GM19239 (cell line): ENCODE data around the gene TNKS2.
"Not testable (repeated sequence)": the region's sequence is repeated elsewhere in the genome, so short reads cannot be mapped to it uniquely, and the experiment has no call there.

Source experiments
- DNase-seq: peaks from one replicate; pipeline ENCODE4 v3.0.0; 2011; ENCODE audit warnings: low spot score; ENCODE audit not compliant: insufficient read length
- FAIRE-seq: peaks from 2 replicates; lab custom pipeline; 2011; peaks lifted over from hg19 to GRCh38; lab: Jason Lieb, UNC

The TNKS2 gene

GRCh38 chr10:91788527-91788926 is 9.7 kb upstream of the TNKS2 start:
- DNase-seq (no peak), FAIRE-seq (no peak)

- FAIRE-seq, result peak; percentile 92
- no peak for DNase-seq
Observed at GRCh38 chr10:91796331-91797047, 1.7 kb upstream of the TNKS2 start.

GRCh38 chr10:91797048-91797690 is 1.1 kb upstream of the TNKS2 start:
- DNase-seq (no peak), FAIRE-seq (no peak)

GRCh38 chr10:91798649-91799611 is 704 bp downstream of the TNKS2 start:
- FAIRE-seq (peak; percentile 77), DNase-seq (peak; percentile 19)

GRCh38 chr10:91799612-91799975 is 1.4 kb downstream of the TNKS2 start:
- DNase-seq, result no peak
- no peak for FAIRE-seq

GRCh38 chr10:91800182-91800581 is 2.0 kb downstream of the TNKS2 start:
- DNase-seq (no peak), FAIRE-seq (no peak)

- no peak for DNase-seq
- FAIRE-seq, result no peak
Observed at GRCh38 chr10:91800756-91801155, 2.5 kb downstream of the TNKS2 start.

- FAIRE-seq, result no peak
- DNase-seq, result no peak
Observed at GRCh38 chr10:91803386-91804125, 5.3 kb downstream of the TNKS2 start.

- FAIRE-seq, result no peak
- DNase-seq, result no peak
Observed at GRCh38 chr10:91804126-91804510, 5.9 kb downstream of the TNKS2 start.

GRCh38 chr10:91805110-91805838 is 7.0 kb downstream of the TNKS2 start:
- DNase-seq, result no peak

GRCh38 chr10:91807264-91807663 is 9.0 kb downstream of the TNKS2 start:
- FAIRE-seq, result peak; percentile 14
- DNase-seq, result not testable (repeated sequence)

More at GRCh38 chr10:91805110-91805838, 7.0 kb downstream of the TNKS2 start:
- FAIRE-seq, result no peak

GRCh38 chr10:91813251-91813650 is 15.0 kb downstream of the TNKS2 start:
- FAIRE-seq, result no peak
- DNase-seq, result no peak

- DNase-seq (no peak), FAIRE-seq (no peak)
Observed at GRCh38 chr10:91816981-91817380, 18.8 kb downstream of the TNKS2 start.

- FAIRE-seq, result no peak
- no peak for DNase-seq
Observed at GRCh38 chr10:91820144-91820543, 21.9 kb downstream of the TNKS2 start.

GRCh38 chr10:91824076-91824475 is 25.9 kb downstream of the TNKS2 start:
- no peak for DNase-seq
- no peak for FAIRE-seq

GRCh38 chr10:91829268-91829667 is 31.0 kb downstream of the TNKS2 start:
- DNase-seq (no peak), FAIRE-seq (no peak)

- DNase-seq (no peak), FAIRE-seq (peak; percentile 23)
Observed at GRCh38 chr10:91838199-91838598, 40.0 kb downstream of the TNKS2 start.

- FAIRE-seq (no peak), DNase-seq (no peak)
Observed at GRCh38 chr10:91843083-91843482, 44.9 kb downstream of the TNKS2 start.

GRCh38 chr10:91856637-91857036 is 58.4 kb downstream of the TNKS2 start:
- DNase-seq (no peak), FAIRE-seq (no peak)
